ENCODE data around the gene HRH2.

HRH2 gene

DNA sequence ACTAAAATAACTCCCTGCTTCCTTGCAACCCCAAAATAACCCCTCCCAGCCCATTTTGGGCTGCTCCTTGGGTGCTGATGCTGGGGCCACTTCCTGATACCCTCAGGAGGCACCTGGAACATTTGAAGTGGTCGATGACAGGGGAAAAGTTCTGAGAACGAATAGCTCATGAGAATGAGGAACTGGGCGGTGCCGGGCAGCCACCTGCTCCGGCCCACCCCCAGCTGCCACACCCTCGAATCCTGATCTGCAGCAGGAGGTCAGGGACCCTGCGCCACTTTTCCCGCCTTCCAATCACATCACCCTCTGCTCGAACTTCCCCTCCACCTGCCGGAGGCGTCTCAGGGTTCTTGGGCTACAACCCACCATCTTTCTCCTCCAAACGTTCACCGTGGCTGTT lies 19.7 kb downstream of the HRH2 start:
- no peak for DNase-seq (ENCODE audit: low spot score)

DNA sequence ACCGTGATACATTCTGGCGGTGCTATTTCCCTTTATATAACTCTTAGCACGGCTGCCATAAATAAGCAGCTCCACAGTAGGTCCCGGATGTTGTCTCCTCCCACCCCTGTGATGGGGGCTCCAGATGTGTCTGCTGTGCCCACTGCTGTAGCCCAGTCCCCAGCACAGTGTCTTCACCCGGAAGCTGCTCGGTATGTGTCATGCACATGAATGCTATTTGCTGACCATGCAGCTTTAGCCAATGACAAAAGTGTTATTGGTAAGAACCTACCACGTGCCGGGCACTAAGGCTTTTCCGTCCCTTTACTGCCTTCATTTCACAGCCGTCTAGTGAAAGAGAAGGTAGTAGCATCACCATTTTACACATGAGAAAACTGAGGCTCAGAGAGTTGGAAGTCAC lies 20.2 kb downstream of the HRH2 start:
- DNase-seq (ENCODE audit: low spot score), result no peak

DNA sequence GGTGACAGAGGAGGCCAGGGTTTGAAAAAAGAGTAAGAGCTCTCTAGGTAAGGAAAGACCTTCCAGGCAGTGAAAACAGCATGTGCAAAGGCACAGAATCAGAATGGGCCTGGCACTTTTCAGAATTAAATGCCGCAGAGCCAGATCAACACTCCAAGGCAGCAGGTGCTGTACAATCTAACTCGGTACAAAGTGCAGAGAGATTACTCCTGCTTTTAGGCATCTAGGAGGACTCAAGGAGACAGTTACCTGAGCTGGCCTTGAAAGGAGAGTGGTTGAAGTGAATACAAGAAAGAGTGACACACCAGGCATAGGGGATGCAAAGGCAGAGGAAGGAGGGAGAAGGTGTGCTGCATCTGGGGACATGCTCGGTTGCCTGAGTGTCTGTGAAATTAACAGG lies 21.5 kb downstream of the HRH2 start:
- no peak for DNase-seq (ENCODE audit: low spot score)

DNA sequence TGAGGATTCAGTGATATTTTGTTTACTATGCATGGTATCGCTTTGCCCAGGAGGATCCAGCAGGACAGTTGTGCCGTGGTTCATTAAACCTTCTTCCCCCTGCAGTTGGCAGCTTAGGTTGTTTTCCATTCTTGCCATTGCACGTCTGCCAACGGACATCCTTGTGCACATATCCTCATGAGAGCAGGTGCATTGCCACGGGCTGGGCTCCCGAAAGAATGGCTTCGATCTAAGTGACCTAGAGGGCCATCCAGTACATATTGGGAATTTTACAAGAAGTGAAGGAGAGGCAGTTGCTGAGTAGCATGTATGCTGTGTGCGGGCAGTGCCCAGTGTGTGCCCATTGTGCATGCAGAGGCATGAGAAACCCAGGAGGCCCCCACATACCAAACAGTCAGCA lies 22.1 kb downstream of the HRH2 start:
- no peak for DNase-seq (ENCODE audit: low spot score)

DNA sequence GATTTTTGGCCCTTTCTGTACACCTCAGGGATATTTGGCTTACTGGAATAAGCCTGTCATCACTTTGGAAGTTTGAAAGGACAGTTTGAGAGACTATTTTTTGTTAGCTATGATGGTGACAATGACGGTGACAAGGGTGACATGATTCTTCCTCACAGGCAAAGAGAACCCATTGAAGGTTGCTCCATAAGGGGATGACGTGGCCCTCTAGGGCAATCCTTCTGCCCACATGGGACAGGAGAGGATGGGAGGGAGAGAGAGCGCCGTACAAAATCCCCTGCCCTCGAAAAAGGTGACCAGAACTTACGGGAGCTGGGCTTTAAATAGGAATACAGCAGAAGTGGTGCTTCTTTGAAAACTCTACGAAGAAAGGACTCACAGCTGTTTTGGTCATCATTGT lies 22.6 kb downstream of the HRH2 start:
- no peak for DNase-seq (ENCODE audit: low spot score)

DNA sequence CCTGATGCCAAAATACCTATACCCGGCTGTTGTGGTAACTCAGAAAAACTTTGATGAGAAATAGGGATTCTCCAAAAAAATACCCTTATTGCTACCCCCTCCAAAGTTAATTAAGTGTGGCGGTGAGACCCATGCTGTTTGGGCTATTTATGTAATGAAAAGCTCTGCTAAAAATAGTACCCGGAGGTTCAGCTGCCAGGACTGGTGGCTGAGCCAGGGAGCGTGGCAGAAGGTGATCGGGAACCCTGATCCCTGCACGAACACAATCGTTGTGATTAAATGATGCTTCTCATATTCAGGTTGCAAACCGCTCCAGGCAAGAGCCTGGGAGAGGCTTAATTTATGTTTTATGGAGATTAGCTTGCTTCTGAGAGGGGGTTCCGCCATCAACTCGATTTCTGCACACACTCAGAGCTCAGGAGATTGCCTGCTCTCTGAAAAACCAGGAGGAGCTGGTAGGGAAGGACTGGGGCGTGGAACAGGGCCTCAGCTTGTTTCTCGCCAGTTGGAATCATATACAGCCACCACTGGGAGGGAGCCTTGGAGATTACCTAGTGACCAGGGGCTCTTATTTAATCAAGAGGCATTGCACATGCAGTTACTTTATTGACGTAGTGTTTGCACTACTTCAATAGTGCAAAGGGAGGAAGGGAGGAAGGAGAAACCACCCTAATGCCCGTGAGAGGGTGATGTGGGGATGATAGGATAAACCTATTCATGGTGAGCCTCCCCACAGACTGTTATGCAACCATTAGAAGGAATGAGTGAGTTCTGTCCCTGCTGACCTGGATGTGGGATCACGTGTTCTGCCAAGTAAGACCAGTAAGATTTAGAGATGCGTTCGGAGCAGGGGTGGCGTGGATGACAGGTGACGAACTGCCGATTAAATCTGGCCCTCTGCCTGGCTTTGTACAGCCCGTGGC lies 23.4 kb downstream of the HRH2 start:
- no peak for DNase-seq (ENCODE audit: low spot score)

DNA sequence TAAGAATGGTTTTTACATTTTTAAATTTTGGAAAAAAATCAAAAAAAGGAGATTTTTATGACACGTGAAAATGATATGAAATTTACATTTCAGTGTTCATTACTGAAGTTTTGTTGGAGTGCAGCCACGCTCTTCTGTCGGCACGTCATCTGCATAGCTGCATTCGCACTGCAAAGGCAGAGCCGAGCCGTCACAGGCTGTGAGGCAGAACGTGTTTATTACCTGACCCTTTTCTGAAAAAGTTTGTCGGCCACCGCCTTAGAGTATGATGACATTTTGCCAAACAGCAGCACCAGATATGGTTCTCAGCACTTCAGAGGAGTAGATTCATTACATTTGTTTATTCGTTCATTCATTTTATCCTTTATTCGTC lies 24.1 kb downstream of the HRH2 start:
- no peak for DNase-seq (ENCODE audit: low spot score)

DNA sequence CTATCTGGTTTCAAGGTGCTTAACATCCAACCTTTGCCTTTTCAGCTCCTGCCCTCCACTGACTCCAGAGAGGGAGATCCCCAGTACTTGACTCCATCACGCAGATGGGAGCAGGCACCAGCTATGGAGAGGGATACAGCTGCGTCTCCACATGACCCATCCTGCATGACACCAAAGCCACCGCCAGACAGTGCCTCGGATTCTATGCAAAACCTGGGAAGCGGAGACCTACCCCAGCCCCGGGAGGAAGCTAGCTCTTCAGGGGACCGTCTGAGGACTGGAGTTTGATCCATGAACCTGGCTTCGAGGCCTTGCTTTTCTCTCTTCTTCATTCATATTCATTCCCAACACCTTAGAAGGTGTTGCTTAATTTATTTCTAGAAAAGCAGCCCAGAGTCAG lies 24.8 kb downstream of the HRH2 start:
- DNase-seq (ENCODE audit: low spot score), result no peak

DNA sequence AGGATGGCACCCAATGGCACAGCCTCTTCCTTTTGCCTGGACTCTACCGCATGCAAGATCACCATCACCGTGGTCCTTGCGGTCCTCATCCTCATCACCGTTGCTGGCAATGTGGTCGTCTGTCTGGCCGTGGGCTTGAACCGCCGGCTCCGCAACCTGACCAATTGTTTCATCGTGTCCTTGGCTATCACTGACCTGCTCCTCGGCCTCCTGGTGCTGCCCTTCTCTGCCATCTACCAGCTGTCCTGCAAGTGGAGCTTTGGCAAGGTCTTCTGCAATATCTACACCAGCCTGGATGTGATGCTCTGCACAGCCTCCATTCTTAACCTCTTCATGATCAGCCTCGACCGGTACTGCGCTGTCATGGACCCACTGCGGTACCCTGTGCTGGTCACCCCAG lies 25.4 kb downstream of the HRH2 start:
- DNase-seq (ENCODE audit: low spot score), result no peak

DNA sequence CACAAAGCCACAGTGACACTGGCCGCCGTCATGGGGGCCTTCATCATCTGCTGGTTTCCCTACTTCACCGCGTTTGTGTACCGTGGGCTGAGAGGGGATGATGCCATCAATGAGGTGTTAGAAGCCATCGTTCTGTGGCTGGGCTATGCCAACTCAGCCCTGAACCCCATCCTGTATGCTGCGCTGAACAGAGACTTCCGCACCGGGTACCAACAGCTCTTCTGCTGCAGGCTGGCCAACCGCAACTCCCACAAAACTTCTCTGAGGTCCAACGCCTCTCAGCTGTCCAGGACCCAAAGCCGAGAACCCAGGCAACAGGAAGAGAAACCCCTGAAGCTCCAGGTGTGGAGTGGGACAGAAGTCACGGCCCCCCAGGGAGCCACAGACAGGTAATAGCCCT lies 26.1 kb downstream of the HRH2 start:
- DNase-seq (ENCODE audit: low spot score), result no peak

DNA sequence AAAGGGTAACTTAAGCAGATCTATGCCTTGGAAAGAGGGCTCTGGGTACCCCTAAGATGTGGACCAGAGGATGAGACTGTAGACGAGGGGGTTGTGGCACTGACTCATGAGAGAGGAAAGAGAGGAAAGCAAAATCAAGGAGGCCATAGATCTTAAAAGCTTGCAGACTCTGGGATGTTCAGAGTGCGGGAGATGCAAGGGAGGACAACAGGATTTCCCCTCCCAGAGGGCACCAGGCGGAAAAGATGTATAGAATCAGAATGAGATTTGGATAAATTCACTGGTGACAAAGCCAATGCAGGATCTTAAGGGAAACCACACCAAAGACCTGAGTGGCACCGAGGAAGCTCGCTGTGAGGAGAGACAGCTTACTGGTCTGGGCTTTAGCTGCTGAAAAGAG lies 27.1 kb downstream of the HRH2 start:
- no peak for DNase-seq (ENCODE audit: low spot score)

DNA sequence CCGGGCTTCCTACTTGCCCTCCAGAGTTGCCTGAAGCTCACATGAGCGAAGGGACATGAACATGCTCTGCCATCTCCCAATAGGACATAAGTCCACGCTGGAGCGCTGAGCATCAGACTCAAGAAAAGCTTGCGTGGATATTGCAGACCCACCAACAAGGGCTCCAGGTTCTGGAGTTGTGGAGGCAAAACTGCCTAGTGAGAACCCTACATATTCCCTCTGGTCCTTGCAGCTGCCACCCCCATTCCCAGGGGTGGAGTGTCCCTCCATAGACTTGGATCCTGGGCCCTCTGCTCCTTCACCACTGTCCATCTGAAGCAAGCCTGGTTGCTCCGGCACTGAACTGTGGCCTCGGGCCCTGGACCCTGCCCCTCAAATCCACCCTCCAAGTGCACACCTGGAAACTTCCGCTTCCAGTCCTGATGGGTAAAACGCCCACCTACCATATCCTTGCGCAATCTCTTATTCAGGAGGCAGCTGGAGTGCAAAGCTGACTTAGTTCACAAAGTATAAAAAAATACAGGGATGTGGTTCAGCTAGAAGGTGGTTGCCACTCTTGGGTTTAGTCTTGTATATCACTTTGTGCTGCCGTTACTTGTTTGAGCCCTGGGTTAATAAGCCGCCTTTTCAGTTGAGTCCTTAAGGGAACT lies 28.0 kb downstream of the HRH2 start:
- no peak for DNase-seq (ENCODE audit: low spot score)

DNA sequence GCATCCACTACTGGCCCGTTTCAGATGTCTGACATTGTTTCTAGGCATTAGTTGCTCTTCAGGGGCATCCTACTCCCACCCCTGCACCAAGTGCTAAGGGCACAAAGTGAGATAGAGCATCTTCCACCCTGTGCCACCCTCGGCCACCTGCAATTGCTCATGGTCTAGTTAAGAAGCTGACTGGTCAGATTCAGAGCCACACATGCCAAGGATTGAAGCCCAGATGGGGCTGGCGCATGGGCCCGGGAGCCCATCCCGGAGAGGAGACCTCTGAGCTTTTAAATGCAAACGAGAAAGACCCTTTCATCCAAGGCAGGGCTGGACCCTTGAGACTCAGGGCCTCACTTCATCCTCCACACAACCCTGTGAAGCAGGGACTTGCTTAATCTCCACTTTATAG lies 28.5 kb downstream of the HRH2 start:
- DNase-seq (ENCODE audit: low spot score), result no peak

DNA sequence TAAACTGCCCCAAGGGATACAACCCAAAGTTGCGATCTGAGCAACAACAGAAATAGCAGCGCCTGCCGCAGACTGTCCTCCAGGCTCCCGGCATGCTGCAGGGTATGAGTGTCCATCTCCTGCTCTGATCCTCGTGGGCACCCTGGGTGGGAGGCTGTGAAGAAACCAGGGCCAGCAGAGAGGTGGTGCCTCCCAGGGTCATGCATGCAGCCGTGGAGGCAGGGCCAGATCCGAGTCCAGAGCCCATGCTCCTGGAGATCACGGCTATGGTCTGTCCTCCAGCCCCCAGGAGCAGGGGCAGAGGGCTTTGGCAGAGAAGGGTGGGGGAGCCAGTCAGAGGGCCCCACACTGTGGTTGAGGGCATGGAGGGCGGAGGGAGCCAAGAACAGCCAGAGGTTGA lies 29.0 kb downstream of the HRH2 start:
- no peak for DNase-seq (ENCODE audit: low spot score)

DNA sequence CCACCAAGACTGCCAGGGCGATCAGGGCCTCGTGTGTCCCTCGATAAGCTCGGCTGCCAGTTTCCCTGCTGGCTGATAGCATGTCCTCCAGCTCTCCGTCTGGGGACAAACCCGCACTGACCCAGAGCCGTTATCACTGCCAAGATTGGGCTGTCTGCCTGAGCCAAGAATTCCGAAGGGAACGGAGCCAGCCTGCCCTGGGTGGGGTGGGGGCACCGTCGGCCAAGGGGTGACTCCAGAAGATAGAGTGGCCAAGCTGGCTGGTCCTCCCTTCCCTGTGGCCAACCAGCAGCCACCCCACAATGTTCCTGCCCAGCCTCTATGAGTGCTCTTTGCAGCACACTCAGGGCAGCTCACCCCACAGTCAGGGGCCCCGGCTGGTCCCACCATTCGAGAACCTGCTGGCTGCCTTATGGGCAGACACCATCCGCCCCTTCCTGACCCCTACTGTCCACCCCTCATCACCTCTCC lies 29.4 kb downstream of the HRH2 start:
- DNase-seq (ENCODE audit: low spot score), result no peak

DNA sequence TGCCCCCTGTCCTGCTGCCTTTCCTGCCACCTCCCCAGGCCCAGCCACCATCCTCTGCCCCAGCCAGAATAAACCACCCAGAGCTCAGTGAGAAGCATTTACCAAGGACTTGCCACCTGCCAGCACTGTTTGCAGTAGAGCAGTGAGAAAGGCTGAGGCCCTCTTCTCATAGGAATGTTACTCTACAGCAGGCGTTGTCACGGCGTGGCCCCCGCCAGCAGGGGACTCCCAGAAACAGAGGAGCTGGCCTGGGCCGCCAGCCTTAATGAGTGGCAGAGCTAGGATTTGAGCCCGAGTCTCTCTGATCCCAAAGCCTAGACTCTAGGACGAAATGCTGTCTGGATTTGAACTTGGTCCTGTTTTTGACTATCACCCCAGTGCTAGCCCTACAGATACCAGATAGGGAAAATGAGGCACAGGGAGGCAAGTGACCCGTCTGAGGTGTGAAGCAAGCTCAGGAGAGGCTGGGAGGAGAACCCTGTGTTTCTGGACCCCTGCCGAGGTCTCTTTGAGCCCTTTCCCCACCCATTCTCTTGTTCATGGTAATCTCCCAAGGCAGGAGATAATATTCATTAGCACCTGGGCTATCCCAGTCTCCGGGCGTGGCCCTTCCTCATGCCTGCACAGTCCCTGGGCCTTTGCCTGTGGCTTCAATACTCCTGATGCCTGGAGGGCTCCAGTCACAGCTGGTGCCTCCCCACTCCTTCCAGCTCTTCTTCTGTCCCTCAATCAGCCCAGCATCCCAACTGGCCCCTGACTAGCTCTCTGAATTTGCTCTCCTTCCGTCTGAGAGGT lies 30.7 kb downstream of the HRH2 start:
- DNase-seq (ENCODE audit: low spot score), result no peak

DNA sequence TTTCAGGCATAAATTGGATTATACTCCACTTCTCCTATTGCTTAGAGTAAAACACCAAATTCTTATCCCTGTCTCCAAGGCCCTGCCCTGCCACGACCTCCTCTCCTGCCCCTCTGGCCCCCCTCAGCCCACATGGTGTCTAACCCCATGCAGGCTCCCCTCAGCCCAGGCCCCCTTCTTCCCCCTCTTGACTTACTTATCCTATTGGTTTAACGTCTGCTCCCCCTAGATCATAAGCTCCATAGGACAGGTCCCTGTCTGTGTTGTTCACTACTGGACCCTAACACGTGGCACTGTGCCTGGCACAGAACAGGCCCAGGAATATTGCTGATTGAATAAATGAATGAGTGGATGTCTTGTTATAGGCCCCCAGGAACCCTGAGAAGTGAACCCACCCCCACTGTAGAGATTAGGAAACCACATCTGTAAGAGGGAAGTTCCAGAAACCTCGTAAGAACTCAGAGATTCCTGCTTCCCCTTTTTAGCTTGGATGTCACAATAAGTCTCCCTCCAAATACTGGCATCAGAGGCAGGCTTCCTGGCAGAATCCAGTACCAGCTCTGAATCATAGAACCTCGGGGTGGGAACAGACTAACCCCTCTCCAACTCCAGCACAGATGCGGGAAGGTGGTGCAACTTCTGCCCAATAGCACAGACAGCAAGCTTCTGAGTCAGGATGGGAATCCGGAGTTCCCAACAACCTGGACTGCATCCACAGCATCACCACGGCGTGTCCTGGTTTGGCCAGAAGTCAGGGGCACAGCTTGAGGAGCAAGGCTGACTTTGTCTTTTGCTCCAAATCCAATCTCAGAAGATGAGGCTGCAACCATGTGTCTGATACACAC lies 31.5 kb downstream of the HRH2 start:
- no peak for DNase-seq (ENCODE audit: low spot score)

DNA sequence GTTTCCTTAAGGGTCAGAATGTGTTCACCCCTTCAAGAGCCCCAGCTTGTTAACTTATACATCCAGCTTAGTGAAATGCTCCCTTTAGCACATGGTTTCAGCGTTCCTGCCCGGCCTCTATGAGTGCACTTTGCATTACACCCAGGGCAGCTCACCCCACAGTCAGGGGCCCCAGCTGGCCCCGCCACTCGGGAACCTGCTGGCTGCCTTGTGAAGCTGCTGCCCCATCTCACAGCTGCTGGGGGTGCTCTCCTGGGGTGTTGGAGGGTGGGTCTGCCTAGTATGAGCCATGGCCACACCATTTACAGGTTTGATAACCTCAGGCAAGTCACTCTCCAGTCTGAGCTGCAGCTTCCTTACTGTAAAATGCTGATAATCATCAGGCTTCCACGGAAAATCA lies 32.2 kb downstream of the HRH2 start:
- DNase-seq (ENCODE audit: low spot score), result no peak

DNA sequence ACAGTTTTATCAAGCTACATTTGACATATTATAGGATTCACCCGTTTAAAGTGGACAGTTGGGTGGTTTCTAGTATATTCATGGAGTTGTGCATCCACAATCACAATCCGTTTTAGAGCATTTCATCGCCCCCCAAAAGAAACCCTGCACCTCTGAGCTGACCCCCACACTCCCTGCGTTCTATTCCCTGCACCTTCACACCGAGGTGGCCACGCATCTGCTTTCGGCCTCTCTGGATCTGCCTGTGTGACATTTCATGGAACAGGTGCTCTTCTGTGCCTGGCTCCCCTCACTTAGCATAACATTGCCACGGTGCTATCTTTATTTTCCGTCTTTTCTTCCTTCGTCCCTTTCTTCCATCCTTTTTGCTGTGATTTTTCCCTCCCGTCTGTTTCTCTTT lies 32.7 kb downstream of the HRH2 start:
- no peak for DNase-seq (ENCODE audit: low spot score)

DNA sequence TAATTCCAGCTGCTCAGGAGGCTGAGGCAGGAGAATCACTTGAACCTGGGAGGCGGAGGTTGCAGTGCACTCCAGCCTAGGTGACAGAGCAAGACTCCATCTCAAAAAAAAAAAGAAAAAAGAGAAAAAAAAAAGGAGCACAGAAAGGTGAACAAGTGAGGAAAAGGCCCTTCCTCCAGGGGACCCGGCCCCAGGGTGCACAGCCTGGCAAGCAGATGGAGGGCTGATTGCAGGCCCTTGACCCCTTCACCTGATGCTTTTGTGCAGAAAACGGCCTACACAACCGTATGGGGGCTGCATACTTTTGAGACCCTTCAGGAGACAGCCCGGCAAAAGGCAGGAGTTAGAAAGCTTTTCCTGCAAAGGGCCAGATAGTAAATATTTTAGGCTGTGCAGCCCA lies 33.9 kb downstream of the HRH2 start:
- no peak for DNase-seq (ENCODE audit: low spot score)

DNA sequence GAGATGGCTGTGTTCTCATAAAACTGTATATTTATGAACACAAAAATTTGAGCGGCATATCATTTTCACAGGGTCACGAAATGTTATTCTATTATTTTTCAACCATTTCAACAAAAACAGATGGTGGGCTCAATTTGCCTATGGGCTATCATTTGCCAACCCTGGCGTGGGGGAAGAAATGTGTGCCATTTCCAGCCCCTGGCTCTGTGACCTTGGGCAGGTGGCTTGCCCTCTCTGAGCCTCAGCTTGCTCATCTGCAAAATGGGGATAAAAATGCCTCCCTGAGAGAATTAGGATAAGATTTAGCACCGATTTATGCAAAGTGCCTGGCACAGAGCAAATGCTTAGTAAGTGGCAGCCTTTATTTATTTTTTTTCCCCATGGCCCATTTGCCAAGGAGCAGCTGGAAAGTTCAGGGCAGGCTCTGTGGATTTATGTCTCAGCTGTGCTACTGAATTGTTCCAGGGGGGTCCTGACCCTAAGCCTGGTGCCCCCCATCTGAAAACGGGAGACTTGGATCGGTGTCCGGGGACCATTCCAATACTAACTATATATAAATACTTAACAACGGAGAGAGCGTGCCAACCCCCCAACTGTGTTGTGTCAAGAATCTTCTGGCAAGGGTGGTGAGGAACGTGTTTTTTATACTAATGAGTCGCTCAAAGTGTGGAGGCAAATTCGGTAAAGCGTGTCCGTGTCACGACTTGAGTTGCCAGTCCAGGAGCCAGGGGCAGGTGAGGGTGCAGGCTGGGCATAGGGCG lies 34.5 kb downstream of the HRH2 start:
- no peak for DNase-seq (ENCODE audit: low spot score)

Measured in AG08395 (cell line).